ENCODE measurements around the gene OR2K2.
"Not testable (repeated sequence)": the region's sequence is repeated elsewhere in the genome, so short reads cannot be mapped to it uniquely, and the experiment has no call there.

The OR2K2 gene

GRCh38 chr9:111352545-111352944, 22.5 kb upstream of the OR2K2 start:
- no peaks in the 10 kb centered on the region for H3K79me2 ChIP-seq (ENCODE audit: insufficient read depth, low read depth)
- peaks cover 21% of the 10 kb centered on the region for H3K4me1 ChIP-seq (ENCODE audit: low read depth, poor library complexity, severe bottlenecking)
- no peak overlapping the region for H3K4me2 ChIP-seq
- no peak overlapping the region for H3K9ac ChIP-seq
- no peak overlapping the region for H2AFZ ChIP-seq (ENCODE audit: low read depth)
- H3K27me3 ChIP-seq (ENCODE audit: insufficient read depth, low read depth) = no peaks in the 10 kb centered on the region
- no peak for TF ChIP-seq CTCF (conservative IDR thresholded peaks at IDR 0.05; ENCODE audit: low read depth, low read length)
- no peaks in the 10 kb centered on the region for H3K36me3 ChIP-seq (ENCODE audit: insufficient read depth)
- no peak overlapping the region for H3K27ac ChIP-seq
- H4K20me1 ChIP-seq (ENCODE audit: insufficient read depth) = no peaks in the 10 kb centered on the region
- H3K4me3 ChIP-seq (IDR thresholded peaks at IDR 0.05; ENCODE audit: insufficient read depth, low read depth, low read length) = no peak overlapping the region

- H3K4me2 ChIP-seq = no peak overlapping the region
- H3K27ac ChIP-seq = no peak overlapping the region
- peaks cover 21% of the 10 kb centered on the region for H3K4me1 ChIP-seq (ENCODE audit: low read depth, poor library complexity, severe bottlenecking)
- H3K9ac ChIP-seq = no peak overlapping the region
- no peaks in the 10 kb centered on the region for H3K27me3 ChIP-seq (ENCODE audit: insufficient read depth, low read depth)
- no peaks in the 10 kb centered on the region for H3K79me2 ChIP-seq (ENCODE audit: insufficient read depth, low read depth)
- no peak for TF ChIP-seq CTCF (conservative IDR thresholded peaks at IDR 0.05; ENCODE audit: low read depth, low read length)
- H3K4me3 ChIP-seq (IDR thresholded peaks at IDR 0.05; ENCODE audit: insufficient read depth, low read depth, low read length) = no peak overlapping the region
- H2AFZ ChIP-seq (ENCODE audit: low read depth) = no peak overlapping the region
- no peaks in the 10 kb centered on the region for H4K20me1 ChIP-seq (ENCODE audit: insufficient read depth)
- H3K36me3 ChIP-seq (ENCODE audit: insufficient read depth) = no peaks in the 10 kb centered on the region
Measured at GRCh38 chr9:111350556-111350955, 20.5 kb upstream of the OR2K2 start.

GRCh38 chr9:111349766-111350165, 19.7 kb upstream of the OR2K2 start:
- TF ChIP-seq CTCF (conservative IDR thresholded peaks at IDR 0.05; ENCODE audit: low read depth, low read length) = no peak
- Histone ChIP-seq H2AFZ (ENCODE audit: low read depth) (no peak overlapping the region), H3K4me3 (IDR thresholded peaks at IDR 0.05; ENCODE audit: insufficient read depth, low read depth, low read length) (no peak overlapping the region), H4K20me1 (ENCODE audit: insufficient read depth) (no peaks in the 10 kb centered on the region), H3K27me3 (ENCODE audit: insufficient read depth, low read depth) (no peaks in the 10 kb centered on the region), H3K27ac (no peak overlapping the region), H3K79me2 (ENCODE audit: insufficient read depth, low read depth) (no peaks in the 10 kb centered on the region), H3K4me1 (ENCODE audit: low read depth, poor library complexity, severe bottlenecking) (peaks cover 19% of the 10 kb centered on the region), H3K36me3 (ENCODE audit: insufficient read depth) (no peaks in the 10 kb centered on the region), H3K4me2 (no peak overlapping the region), H3K9ac (no peak overlapping the region)

- Histone ChIP-seq H3K4me3 (IDR thresholded peaks at IDR 0.05; ENCODE audit: insufficient read depth, low read depth, low read length) (no peak overlapping the region), H2AFZ (ENCODE audit: low read depth) (no peak overlapping the region), H3K4me2 (no peak overlapping the region), H3K4me1 (ENCODE audit: low read depth, poor library complexity, severe bottlenecking) (peaks cover 9% of the 10 kb centered on the region), H4K20me1 (ENCODE audit: insufficient read depth) (no peaks in the 10 kb centered on the region), H3K9ac (no peak overlapping the region), H3K36me3 (ENCODE audit: insufficient read depth) (no peaks in the 10 kb centered on the region), H3K79me2 (ENCODE audit: insufficient read depth, low read depth) (no peaks in the 10 kb centered on the region), H3K27ac (no peak overlapping the region), H3K27me3 (ENCODE audit: insufficient read depth, low read depth) (no peaks in the 10 kb centered on the region)
- TF ChIP-seq CTCF (conservative IDR thresholded peaks at IDR 0.05; ENCODE audit: low read depth, low read length) = no peak
Measured at GRCh38 chr9:111348821-111349271, 18.8 kb upstream of the OR2K2 start.

GRCh38 chr9:111334318-111334863, 4.4 kb upstream of the OR2K2 start:
- not testable (repeated sequence) for H3K4me2 ChIP-seq

More at GRCh38 chr9:111334318-111334863, 4.4 kb upstream of the OR2K2 start:
- not testable (repeated sequence) for H3K4me3 ChIP-seq (IDR thresholded peaks at IDR 0.05; ENCODE audit: insufficient read depth, low read depth, low read length); H3K9ac ChIP-seq; H3K4me1 ChIP-seq (ENCODE audit: low read depth, poor library complexity, severe bottlenecking); H2AFZ ChIP-seq (ENCODE audit: low read depth); H3K36me3 ChIP-seq (ENCODE audit: insufficient read depth); H4K20me1 ChIP-seq (ENCODE audit: insufficient read depth); H3K27ac ChIP-seq; H3K79me2 ChIP-seq (ENCODE audit: insufficient read depth, low read depth); H3K27me3 ChIP-seq (ENCODE audit: insufficient read depth, low read depth)

All from KMS-11 (cell line).